Measurements from ENCODE around the gene CGN. TPM values are rescaled to one million over a fixed set of nuclear protein-coding genes. Genes with fewer than 3 reads are reported as not detected.

Gene CGN
- total and polyA plus RNA-seq, 2 donors (not counting 1 experiment from before 2014, with no cell fraction given) = 0.17 TPM

DNA sequence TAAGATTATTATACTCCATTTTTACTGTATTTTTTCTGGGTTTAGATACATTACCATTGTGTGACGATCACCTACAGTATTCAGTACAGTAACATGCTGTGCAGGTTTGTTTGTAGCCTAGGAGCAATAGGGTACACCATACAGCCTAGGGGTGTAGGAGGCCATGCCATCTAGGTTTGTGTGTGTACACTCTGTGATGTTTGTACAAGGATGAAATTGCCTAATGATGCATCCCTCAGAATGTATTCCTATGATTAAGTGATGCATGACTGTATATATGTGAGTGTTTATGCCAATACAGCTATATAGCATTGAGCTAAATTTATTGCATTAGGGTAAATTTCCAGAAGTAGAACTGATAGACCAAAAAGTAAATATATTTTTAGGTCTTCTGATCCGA lies 52.2 kb downstream of the CGN start:
- Histone ChIP-seq H3K9me3 (ENCODE audit: control insufficient read depth, insufficient read depth, low read depth, low read length) (no peaks in the 10 kb centered on the region), H3K79me2 (ENCODE audit: control insufficient read depth, insufficient read depth, low read length) (no peaks in the 10 kb centered on the region), H3K4me3 (replicated peaks in 1 of 4; ENCODE audit: control extremely low read depth in 1 of 4, insufficient read depth in 1 of 4, low read depth in 3 of 4, low read length in 4 of 4) (no peak overlapping the region), H3K36me3 (ENCODE audit: control insufficient read depth, insufficient read depth, low read length) (no peaks in the 10 kb centered on the region), H3K4me1 (ENCODE audit: control insufficient read depth, extremely low read depth, insufficient read depth, low read length) (no peaks in the 10 kb centered on the region), H3K27me3 (ENCODE audit: control insufficient read depth, insufficient read depth, low read length) (no peaks in the 10 kb centered on the region), H4K20me1 (ENCODE audit: control insufficient read depth, extremely low read depth, insufficient read depth, low read length) (no peaks in the 10 kb centered on the region), H3K4me2 (ENCODE audit: extremely low read depth, insufficient read depth, low read length) (no peak overlapping the region), H3K27ac (ENCODE audit: insufficient read depth, low read length) (no peak overlapping the region), H2AFZ (ENCODE audit: low read length) (no peak overlapping the region), H3K9ac (ENCODE audit: insufficient read depth, low read length) (no peak overlapping the region)
- DNase-seq (ENCODE audit: low read depth in 2 of 2) = no peak
- TF ChIP-seq EZH2 (IDR thresholded peaks at IDR 0.05; ENCODE audit: low read length, missing control alignments) = no peak
- TF ChIP-seq, protein P1, sequence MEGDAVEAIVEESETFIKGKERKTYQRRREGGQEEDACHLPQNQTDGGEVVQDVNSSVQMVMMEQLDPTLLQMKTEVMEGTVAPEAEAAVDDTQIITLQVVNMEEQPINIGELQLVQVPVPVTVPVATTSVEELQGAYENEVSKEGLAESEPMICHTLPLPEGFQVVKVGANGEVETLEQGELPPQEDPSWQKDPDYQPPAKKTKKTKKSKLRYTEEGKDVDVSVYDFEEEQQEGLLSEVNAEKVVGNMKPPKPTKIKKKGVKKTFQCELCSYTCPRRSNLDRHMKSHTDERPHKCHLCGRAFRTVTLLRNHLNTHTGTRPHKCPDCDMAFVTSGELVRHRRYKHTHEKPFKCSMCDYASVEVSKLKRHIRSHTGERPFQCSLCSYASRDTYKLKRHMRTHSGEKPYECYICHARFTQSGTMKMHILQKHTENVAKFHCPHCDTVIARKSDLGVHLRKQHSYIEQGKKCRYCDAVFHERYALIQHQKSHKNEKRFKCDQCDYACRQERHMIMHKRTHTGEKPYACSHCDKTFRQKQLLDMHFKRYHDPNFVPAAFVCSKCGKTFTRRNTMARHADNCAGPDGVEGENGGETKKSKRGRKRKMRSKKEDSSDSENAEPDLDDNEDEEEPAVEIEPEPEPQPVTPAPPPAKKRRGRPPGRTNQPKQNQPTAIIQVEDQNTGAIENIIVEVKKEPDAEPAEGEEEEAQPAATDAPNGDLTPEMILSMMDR (conservative IDR thresholded peaks at IDR 0.05 in 1 of 2, IDR thresholded peaks at IDR 0.05 in 1 of 2; ENCODE audit: low read depth in 1 of 2, low read length in 2 of 2) = no peak

DNA sequence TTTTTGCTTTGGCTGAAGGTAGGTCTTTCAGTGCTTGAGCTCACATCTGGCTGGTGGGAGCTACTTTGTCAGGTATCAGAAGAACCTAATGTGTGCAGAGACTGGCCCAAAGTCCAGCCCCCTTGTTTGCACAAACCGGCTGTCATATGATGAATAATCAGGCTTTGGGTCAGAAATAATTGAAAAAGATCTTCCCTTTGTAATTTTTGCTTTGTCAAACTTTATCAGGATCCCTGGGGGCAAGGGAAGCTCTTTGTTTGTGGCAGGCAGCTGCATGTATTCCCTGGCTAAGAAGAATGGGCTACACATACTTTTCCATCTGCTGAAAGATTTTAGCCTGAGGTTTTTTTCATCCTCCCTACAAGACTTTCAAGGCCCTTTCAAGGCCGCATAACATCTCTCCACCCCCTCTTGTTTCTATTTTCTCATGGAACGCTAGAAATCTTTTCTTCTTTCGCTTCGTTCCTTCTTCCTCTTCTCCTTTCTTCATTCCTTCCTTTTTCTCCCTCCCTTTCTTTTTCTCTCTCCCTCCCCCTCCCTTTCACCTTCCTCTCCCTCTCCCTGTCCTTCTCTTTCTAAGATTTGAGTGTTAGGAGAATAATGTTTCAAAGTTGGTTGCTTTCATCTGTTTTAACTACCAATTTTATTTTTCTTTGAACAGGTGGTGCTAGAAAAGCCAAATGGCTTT lies 54.5 kb downstream of the CGN start:
- Histone ChIP-seq H3K4me3 (replicated peaks in 1 of 4; ENCODE audit: control extremely low read depth in 1 of 4, insufficient read depth in 1 of 4, low read depth in 3 of 4, low read length in 4 of 4) (no peak overlapping the region), H3K27me3 (ENCODE audit: control insufficient read depth, insufficient read depth, low read length) (no peaks in the 10 kb centered on the region), H3K9me3 (ENCODE audit: control insufficient read depth, insufficient read depth, low read depth, low read length) (no peaks in the 10 kb centered on the region), H3K4me2 (ENCODE audit: extremely low read depth, insufficient read depth, low read length) (no peak overlapping the region), H3K9ac (ENCODE audit: insufficient read depth, low read length) (no peak overlapping the region), H4K20me1 (ENCODE audit: control insufficient read depth, extremely low read depth, insufficient read depth, low read length) (no peaks in the 10 kb centered on the region), H3K27ac (ENCODE audit: insufficient read depth, low read length) (no peak overlapping the region), H3K79me2 (ENCODE audit: control insufficient read depth, insufficient read depth, low read length) (no peaks in the 10 kb centered on the region), H2AFZ (ENCODE audit: low read length) (no peak overlapping the region), H3K36me3 (ENCODE audit: control insufficient read depth, insufficient read depth, low read length) (no peaks in the 10 kb centered on the region), H3K4me1 (ENCODE audit: control insufficient read depth, extremely low read depth, insufficient read depth, low read length) (peaks cover 9% of the 10 kb centered on the region)
- TF ChIP-seq, protein P1 (conservative IDR thresholded peaks at IDR 0.05 in 1 of 2, IDR thresholded peaks at IDR 0.05 in 1 of 2; ENCODE audit: low read depth in 1 of 2, low read length in 2 of 2) = no peak
- no peak for DNase-seq (ENCODE audit: low read depth in 2 of 2)

DNA sequence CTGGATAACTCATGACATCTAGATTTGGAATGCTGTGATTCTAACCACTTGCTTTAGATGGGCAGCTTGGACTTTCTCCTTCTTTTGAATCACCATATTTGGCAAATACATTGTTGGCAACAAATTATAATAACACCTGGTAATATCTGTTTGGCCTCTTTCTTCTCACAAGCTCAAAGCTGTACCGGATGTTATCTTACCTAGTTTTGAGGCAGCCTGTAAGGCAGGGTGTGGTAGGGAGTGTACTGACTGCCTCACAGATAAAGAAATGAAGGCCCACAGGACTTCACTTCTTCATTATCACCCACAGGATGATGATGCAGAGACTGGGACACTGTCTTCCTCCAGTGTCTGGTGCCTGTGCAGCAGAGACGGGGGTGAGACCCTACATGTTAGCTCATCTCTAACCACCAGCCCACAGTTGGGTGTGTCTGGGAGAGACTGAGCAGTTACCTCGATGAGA lies 57.5 kb downstream of the CGN start:
- H3K27ac ChIP-seq (ENCODE audit: insufficient read depth, low read length) = no peak overlapping the region
- no peaks in the 10 kb centered on the region for H3K27me3 ChIP-seq (ENCODE audit: control insufficient read depth, insufficient read depth, low read length)
- peak in 1 of 2 donors; percentile 7 for DNase-seq (ENCODE audit: low read depth in 2 of 2)
- peaks cover 9% of the 10 kb centered on the region for H3K4me1 ChIP-seq (ENCODE audit: control insufficient read depth, extremely low read depth, insufficient read depth, low read length)
- no peak overlapping the region for H2AFZ ChIP-seq (ENCODE audit: low read length)
- no peak overlapping the region for H3K4me2 ChIP-seq (ENCODE audit: extremely low read depth, insufficient read depth, low read length)
- H3K36me3 ChIP-seq (ENCODE audit: control insufficient read depth, insufficient read depth, low read length) = peaks cover 2% of the 10 kb centered on the region
- no peaks in the 10 kb centered on the region for H3K9me3 ChIP-seq (ENCODE audit: control insufficient read depth, insufficient read depth, low read depth, low read length)
- TF ChIP-seq EZH2 (IDR thresholded peaks at IDR 0.05; ENCODE audit: low read length, missing control alignments) = no peak
- TF ChIP-seq, protein P1 (conservative IDR thresholded peaks at IDR 0.05 in 1 of 2, IDR thresholded peaks at IDR 0.05 in 1 of 2; ENCODE audit: low read depth in 1 of 2, low read length in 2 of 2) = no peak
- no peak overlapping the region for H3K4me3 ChIP-seq (replicated peaks in 1 of 4; ENCODE audit: control extremely low read depth in 1 of 4, insufficient read depth in 1 of 4, low read depth in 3 of 4, low read length in 4 of 4)
- H3K9ac ChIP-seq (ENCODE audit: insufficient read depth, low read length) = no peak overlapping the region
- no peaks in the 10 kb centered on the region for H4K20me1 ChIP-seq (ENCODE audit: control insufficient read depth, extremely low read depth, insufficient read depth, low read length)
- no peaks in the 10 kb centered on the region for H3K79me2 ChIP-seq (ENCODE audit: control insufficient read depth, insufficient read depth, low read length)

Measured in fibroblast of lung (primary cell).